ENCODE data around the gene KDM8.

KDM8 gene

GRCh38 chr16:27193300-27193990 is 9.9 kb upstream of the KDM8 start (continued):
- TF ChIP-seq ZNF600 (tag by site-specific recombination; IDR thresholded peaks at IDR 0.05): no peak

- TF ChIP-seq SP2 (tag by site-specific recombination; IDR thresholded peaks at IDR 0.05): no peak
- no peak for TF ChIP-seq ZNF394 (tag by site-specific recombination; IDR thresholded peaks at IDR 0.05; ENCODE audit: borderline replicate concordance)
- TF ChIP-seq ZNF423 (tag by site-specific recombination; IDR thresholded peaks at IDR 0.05): no peak
- no peak for TF ChIP-seq ZNF76 (tag by site-specific recombination; IDR thresholded peaks at IDR 0.05; ENCODE audit: borderline replicate concordance, low read depth)
- TF ChIP-seq BCL11A (tag by site-specific recombination; IDR thresholded peaks at IDR 0.05; ENCODE audit: low read depth): no peak
- TF ChIP-seq RBAK (tag by site-specific recombination; IDR thresholded peaks at IDR 0.05): no peak
- TF ChIP-seq ZNF623 (tag by site-specific recombination; IDR thresholded peaks at IDR 0.05): no peak
- no peak for TF ChIP-seq HOXC10 (CRISPR knock-in tag; IDR thresholded peaks at IDR 0.05)
- TF ChIP-seq ZSCAN30 (tag by site-specific recombination; IDR thresholded peaks at IDR 0.05): no peak
- no peak for TF ChIP-seq ZNF654 (tag by site-specific recombination; IDR thresholded peaks at IDR 0.05; ENCODE audit: low read depth)
- no peak for TF ChIP-seq ZSCAN5A (tag by site-specific recombination; IDR thresholded peaks at IDR 0.05)
- TF ChIP-seq ZNF558 (tag by site-specific recombination; IDR thresholded peaks at IDR 0.05): no peak
- no peak for TF ChIP-seq ZNF658 (tag by site-specific recombination; IDR thresholded peaks at IDR 0.05)
- TF ChIP-seq ZNF677 (tag by site-specific recombination; IDR thresholded peaks at IDR 0.05): no peak
- no peak for TF ChIP-seq ZNF26 (tag by site-specific recombination; IDR thresholded peaks at IDR 0.05)
- TF ChIP-seq ZNF785 (tag by site-specific recombination; IDR thresholded peaks at IDR 0.05): no peak
- TF ChIP-seq SP3 (tag by site-specific recombination; IDR thresholded peaks at IDR 0.05): no peak
- TF ChIP-seq ZNF48 (tag by site-specific recombination; IDR thresholded peaks at IDR 0.05): no peak
- TF ChIP-seq TSHZ1 (tag by site-specific recombination; IDR thresholded peaks at IDR 0.05; ENCODE audit: borderline replicate concordance): no peak
- no peak for TF ChIP-seq ZXDB (tag by site-specific recombination; IDR thresholded peaks at IDR 0.05)
- POLR2A ChIA-PET: no interaction called here
- no peaks in the 10 kb centered on the region for H3K4me1 ChIP-seq (ENCODE audit: control insufficient read depth, insufficient read depth, low read length)
- no peak overlapping the region for H3K27ac ChIP-seq (ENCODE audit: extremely low read depth, low read depth, low read length)
- no peaks in the 10 kb centered on the region for H3K9me3 ChIP-seq (ENCODE audit: control insufficient read depth, insufficient read depth, low read depth, low read length)
- CTCF ChIA-PET: interaction anchor here (2.2 kb wide), 1 partner anchor 173 kb away, joined by 6 read pairs; no protein-coding TSS in a partner anchor
- no peak overlapping the region for H3K4me3 ChIP-seq (ENCODE audit: low read depth, low read length)
- H3K36me3 ChIP-seq (ENCODE audit: control insufficient read depth in 2 of 2, insufficient read depth in 1 of 2, low read length in 2 of 2): no peaks in the 10 kb centered on the region
Measured at GRCh38 chr16:27195076-27195741, 8.1 kb upstream of the KDM8 start.
